Ovary (tissue), 3 donors: ENCODE measurements around the gene ZBTB4.

Experiments
- CTCF ChIP-seq, 3 donors: fragments of 450-650 bp in 2 of 3; fragments of 200-600 bp in 1 of 3; IDR thresholded peaks; one replicate each; pipeline versions ENCODE4 v1.5.1 to v1.8.0; 2016 to 2022; ENCODE audit warnings: antibody characterized with exemption in 3 of 3, mild to moderate bottlenecking in 1 of 3
- EP300 ChIP-seq: sonication (generic); formaldehyde crosslinking; IDR thresholded peaks from one replicate; pipeline ENCODE4 v1.6.1; 2017; ENCODE audit warnings: antibody characterized with exemption
- POLR2A ChIP-seq: fragments of 450-650 bp; IDR thresholded peaks from one replicate; pipeline ENCODE4 v1.6.1; 2017; ENCODE audit warnings: antibody characterized with exemption, mild to moderate bottlenecking, moderate library complexity
- donor health status: DM: no; HTN: no; CAD: no.

DNA sequence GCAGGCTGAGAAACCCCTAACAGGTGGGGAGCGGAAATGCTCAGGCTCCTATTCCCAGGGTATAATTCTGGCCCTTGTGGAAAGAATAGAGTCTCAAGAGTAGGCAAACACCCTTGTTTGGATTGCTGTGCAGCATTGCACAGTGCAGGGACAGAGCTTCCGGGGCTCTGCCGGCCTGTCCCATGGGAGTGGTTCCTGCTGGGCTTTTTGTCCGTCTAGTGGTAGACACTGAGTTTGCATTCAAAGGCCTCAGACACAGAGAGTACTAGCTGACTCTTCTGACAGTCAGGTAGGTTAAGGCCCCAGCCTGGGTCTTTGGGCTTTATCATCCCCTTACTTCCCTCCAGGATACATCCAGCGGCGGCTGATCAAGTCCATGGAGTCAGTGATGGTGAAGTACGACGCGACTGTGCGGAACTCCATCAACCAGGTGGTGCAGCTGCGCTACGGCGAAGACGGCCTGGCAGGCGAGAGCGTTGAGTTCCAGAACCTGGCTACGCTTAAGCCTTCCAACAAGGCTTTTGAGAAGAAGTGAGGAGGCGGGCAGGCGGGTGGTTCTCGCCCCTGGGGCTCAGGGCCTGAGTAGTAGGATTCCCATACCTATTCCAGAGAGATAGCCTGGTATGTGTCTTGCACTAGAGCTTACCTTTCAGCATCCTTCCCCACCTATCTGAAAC, 22.9 kb upstream of the ZBTB4 start:
- TF ChIP-seq CTCF (IDR thresholded peaks at IDR 0.05) (no peak), POLR2A (no peak), EP300 (no peak)
